Endothelial cell of umbilical vein (primary cell): Measurements from ENCODE around the gene BMP2. TPM values are rescaled to one million over a fixed set of nuclear protein-coding genes. Genes with fewer than 3 reads are reported as not detected.

ENCODE experiments used
- BruUV-seq: library from RNA; stranded (reverse); fragments of 400-500 nt; replicated peaks from 2 replicates; lab custom pipeline; 2021; lab: Mats Ljungman, UMichigan
- CTCF ChIA-PET: fragments of 300-600, 350-600 bp; sonication (Branson Sonifier 250); formaldehyde crosslinking; loops from one replicate; lab custom pipeline; 2021; ENCODE audit warnings: antibody characterized with exemption, inconsistent platforms; lab: Charles Lee
- POLR2A ChIA-PET: fragments of 300-600, 350-600 bp; sonication (Branson Sonifier 250); formaldehyde crosslinking; loops from one replicate; lab custom pipeline; 2021; ENCODE audit warnings: antibody characterized with exemption, inconsistent platforms; lab: Charles Lee
- DNase-seq: peaks from one replicate; pipeline ENCODE4 v3.0.0-alpha.2; 2011; ENCODE audit warnings: low read depth, low spot score
- FAIRE-seq: peaks from 2 replicates; lab custom pipeline; 2011; peaks lifted over from hg19 to GRCh38; lab: Jason Lieb, UNC
- H2AFZ ChIP-seq: 2 replicates; pipeline ENCODE4 v1.6.0; 2012; ENCODE audit warnings: low read depth, low read length, control low read depth, inconsistent platforms
- H3K27ac ChIP-seq: 2 replicates; pipeline ENCODE4 v1.5.1; 2011; ENCODE audit warnings: low read depth, mild to moderate bottlenecking, control low read depth, low read length, moderate library complexity; ENCODE audit not compliant: insufficient read depth
- H3K27me3 ChIP-seq, 2 experiments: 2 replicates each; pipeline versions ENCODE4 v1.6.0 to v1.6.1; 2011; ENCODE audit warnings: low read length in 2 of 2, mixed read lengths in 1 of 2; ENCODE audit not compliant: control insufficient read depth in 2 of 2, insufficient read depth in 2 of 2
- H3K36me3 ChIP-seq, 2 experiments: 2 replicates in 1 of 2; 3 replicates in 1 of 2; pipeline ENCODE4 v1.5.1; 2011; ENCODE audit warnings: low read length in 2 of 2, mild to moderate bottlenecking in 1 of 2, moderate library complexity in 1 of 2; ENCODE audit not compliant: control insufficient read depth in 2 of 2, insufficient read depth in 2 of 2; ENCODE audit errors: extremely low read depth in 1 of 2
- H3K4me1 ChIP-seq: 3 replicates; pipeline ENCODE4 v1.5.1; 2011; ENCODE audit warnings: mild to moderate bottlenecking, low read length; ENCODE audit not compliant: control insufficient read depth, insufficient read depth; ENCODE audit errors: extremely low read depth
- H3K4me2 ChIP-seq: 2 replicates; pipeline ENCODE4 v1.6.1; 2011; ENCODE audit warnings: low read length, control low read depth, mixed read lengths; ENCODE audit not compliant: insufficient read depth
- H3K4me3 ChIP-seq, 3 experiments: fragments of 200-600 bp in 1 of 3; sonication (generic), shearing (Covaris generic) in 1 of 3; replicated peaks in 1 of 3; 2 replicates each; pipeline ENCODE4 v1.5.1; 2011 to 2016; ENCODE audit warnings: control low read depth in 3 of 3, low read length in 3 of 3, mild to moderate bottlenecking in 2 of 3, inconsistent platforms in 1 of 3, low read depth in 1 of 3, moderate library complexity in 1 of 3; ENCODE audit not compliant: insufficient read depth in 1 of 3
- H3K79me2 ChIP-seq: 2 replicates; pipeline ENCODE4 v1.6.0; 2012; ENCODE audit warnings: low read length, inconsistent platforms; ENCODE audit not compliant: control insufficient read depth, insufficient read depth
- H3K9ac ChIP-seq: replicated peaks from 2 replicates; pipeline ENCODE3; 2011; ENCODE audit warnings: low read length, control low read depth; ENCODE audit not compliant: insufficient read depth; ENCODE audit errors: extremely low read depth
- H3K9me1 ChIP-seq: replicated peaks from 3 replicates; pipeline ENCODE4 v1.6.0; 2011; ENCODE audit warnings: mild to moderate bottlenecking, low read length; ENCODE audit not compliant: control insufficient read depth, insufficient read depth; ENCODE audit errors: extremely low read depth
- H3K9me3 ChIP-seq: replicated peaks from 2 replicates; pipeline ENCODE4 v1.5.1; 2012; ENCODE audit warnings: low read length, inconsistent platforms; ENCODE audit not compliant: control insufficient read depth, insufficient read depth
- H4K20me1 ChIP-seq: replicated peaks from 2 replicates; pipeline ENCODE3; 2011; ENCODE audit warnings: mild to moderate bottlenecking, low read length; ENCODE audit not compliant: control insufficient read depth, insufficient read depth; ENCODE audit errors: extremely low read depth
- EZH2 ChIP-seq: IDR thresholded peaks from 2 replicates; pipeline ENCODE4 v1.6.1; 2012; ENCODE audit warnings: borderline replicate concordance, low read depth, mild to moderate bottlenecking, moderate library complexity, low read length, inconsistent platforms; ENCODE audit not compliant: severe bottlenecking
- FOS ChIP-seq: IDR thresholded peaks from 2 replicates; pipeline ENCODE4 v1.6.1; 2011; ENCODE audit warnings: mild to moderate bottlenecking, low read length, moderate library complexity, borderline replicate concordance; ENCODE audit not compliant: insufficient read depth
- GATA2 ChIP-seq: IDR thresholded peaks from 2 replicates; pipeline ENCODE4 v1.7.0; 2011; ENCODE audit warnings: low read depth, mild to moderate bottlenecking, moderate library complexity, mixed read lengths, low read length; ENCODE audit not compliant: insufficient read length, insufficient read depth
- JUN ChIP-seq: IDR thresholded peaks from 2 replicates; pipeline ENCODE4 v1.6.1; 2011; ENCODE audit warnings: borderline replicate concordance, low read depth; ENCODE audit not compliant: insufficient read length, insufficient read depth
- MAX ChIP-seq: IDR thresholded peaks from 2 replicates; pipeline ENCODE4 v1.6.1; 2011; ENCODE audit not compliant: insufficient read depth, insufficient read length
- MYC ChIP-seq: IDR thresholded peaks from one replicate; pipeline ENCODE4 v1.6.1; 2011; ENCODE audit warnings: mild to moderate bottlenecking, low read depth, low read length
- POLR2A ChIP-seq: IDR thresholded peaks from 2 replicates; pipeline ENCODE4 v1.6.1; 2012; ENCODE audit warnings: low read depth, mild to moderate bottlenecking, control low read depth, low read length
- POLR2AphosphoS5 ChIP-seq: IDR thresholded peaks from 2 replicates; pipeline ENCODE4 v1.6.1; 2012; ENCODE audit warnings: low read depth, mild to moderate bottlenecking, control low read depth, low read length, moderate library complexity; ENCODE audit not compliant: insufficient read depth
- dilution Hi-C: fragments of 300-500 bp; cut with MboI; formaldehyde crosslinking; loops from one replicate; pipeline ENCODE4 v1.15.0; 2019; ENCODE audit warnings: low sequenced_read_pairs; ENCODE audit not compliant: extremely low pct_ligation_motif_present
- intact Hi-C: fragments of 100-400 bp; cut with micrococcal nuclease; formaldehyde crosslinking; loops from one replicate; pipeline ENCODE4 v1.10.0; 2022
- polyA plus RNA-seq, 4 experiments: library from polyadenylated mRNA; depleted of rRNA in 3 of 4; stranded (reverse) in 3 of 4; unstranded in 1 of 4; fragments of >200 nt; gene quantifications; 2 replicates each; pipeline versions ENCODE4 v1.2.1 to v1.2.3, GENCODE V29; 2011 to 2012; ENCODE audit warnings: missing spikeins in 1 of 4
- total RNA-seq: library from RNA; stranded (reverse); gene quantifications from 2 replicates; pipeline ENCODE4 v1.2.3, GENCODE V29; 2021
- TF ChIP-seq, protein P1 (sequence below), 2 donors: IDR thresholded peaks; 1 replicate in 1 of 2; 2 replicates in 1 of 2; pipeline ENCODE4 v1.5.1; 2011; ENCODE audit warnings: low read length in 2 of 2, mild to moderate bottlenecking in 2 of 2, moderate library complexity in 2 of 2, control low read depth in 1 of 2, inconsistent platforms in 1 of 2, low read depth in 1 of 2; ENCODE audit not compliant: insufficient read depth in 1 of 2; ENCODE audit errors: extremely low read depth in 1 of 2

BMP2 gene
- total and polyA plus RNA-seq, 2 donors (not counting 3 experiments of a cell fraction or from before 2014, with no cell fraction given): 7.1 to 15.7 TPM

GRCh38 chr20:6765469-6766058 lies 1.9 kb upstream of the BMP2 start:
- dilution Hi-C loops: no loop called here
- H3K27me3 ChIP-seq: no peaks in the 10 kb centered on the region
- FAIRE-seq: peak; percentile 66
- H3K9me3 ChIP-seq: no peaks in the 10 kb centered on the region
- no peak overlapping the region for H3K4me2 ChIP-seq
- H3K9ac ChIP-seq: no peak overlapping the region
- peaks cover 14% of the 10 kb centered on the region for H3K79me2 ChIP-seq
- H3K9me1 ChIP-seq: no peaks in the 10 kb centered on the region
- no peak overlapping the region for H2AFZ ChIP-seq
- no peaks in the 10 kb centered on the region for H3K36me3 ChIP-seq
- ChIA-PET CTCF (interaction anchor here (0.9 to 3.5 kb wide), 15 partner anchors 10 to 1095 kb away, joined by 3 to 45 read pairs (median 6); no protein-coding TSS in a partner anchor), POLR2A (no interaction called here)
- H4K20me1 ChIP-seq: no peaks in the 10 kb centered on the region
- no peak overlapping the region for H3K27ac ChIP-seq
- BruUV-seq: no TSS peak
- H3K4me3 ChIP-seq: no peak overlapping the region
- intact Hi-C loops: loop anchor here (1.0 to 5.0 kb wide), 9 partner anchors 54 to 612 kb away; no protein-coding TSS in a partner anchor
- TF ChIP-seq, protein P1, sequence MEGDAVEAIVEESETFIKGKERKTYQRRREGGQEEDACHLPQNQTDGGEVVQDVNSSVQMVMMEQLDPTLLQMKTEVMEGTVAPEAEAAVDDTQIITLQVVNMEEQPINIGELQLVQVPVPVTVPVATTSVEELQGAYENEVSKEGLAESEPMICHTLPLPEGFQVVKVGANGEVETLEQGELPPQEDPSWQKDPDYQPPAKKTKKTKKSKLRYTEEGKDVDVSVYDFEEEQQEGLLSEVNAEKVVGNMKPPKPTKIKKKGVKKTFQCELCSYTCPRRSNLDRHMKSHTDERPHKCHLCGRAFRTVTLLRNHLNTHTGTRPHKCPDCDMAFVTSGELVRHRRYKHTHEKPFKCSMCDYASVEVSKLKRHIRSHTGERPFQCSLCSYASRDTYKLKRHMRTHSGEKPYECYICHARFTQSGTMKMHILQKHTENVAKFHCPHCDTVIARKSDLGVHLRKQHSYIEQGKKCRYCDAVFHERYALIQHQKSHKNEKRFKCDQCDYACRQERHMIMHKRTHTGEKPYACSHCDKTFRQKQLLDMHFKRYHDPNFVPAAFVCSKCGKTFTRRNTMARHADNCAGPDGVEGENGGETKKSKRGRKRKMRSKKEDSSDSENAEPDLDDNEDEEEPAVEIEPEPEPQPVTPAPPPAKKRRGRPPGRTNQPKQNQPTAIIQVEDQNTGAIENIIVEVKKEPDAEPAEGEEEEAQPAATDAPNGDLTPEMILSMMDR (IDR thresholded peaks at IDR 0.05; ENCODE audit: extremely low read depth in 1 of 2, insufficient read depth in 1 of 2, low read depth in 1 of 2, low read length in 2 of 2): peak; percentile 19 to 48
- no peak for TF ChIP-seq POLR2A
- DNase-seq: peak; percentile 81
- peaks cover 18% of the 10 kb centered on the region for H3K4me1 ChIP-seq

GRCh38 chr20:6766433-6766832 lies 1.1 kb upstream of the BMP2 start:
- H3K4me1 ChIP-seq: peaks cover 21% of the 10 kb centered on the region
- H3K4me3 ChIP-seq: no peak overlapping the region
- no TSS peak for BruUV-seq
- H4K20me1 ChIP-seq: no peaks in the 10 kb centered on the region
- H3K79me2 ChIP-seq: peaks cover 14% of the 10 kb centered on the region
- DNase-seq: no peak
- ChIA-PET POLR2A (no interaction called here), CTCF (interaction anchor here (0.6 to 3.5 kb wide), 20 partner anchors 10 to 1094 kb away, joined by 3 to 45 read pairs (median 5); no protein-coding TSS in a partner anchor)
- no peak for TF ChIP-seq MYC
- TF ChIP-seq EZH2: no peak
- TF ChIP-seq POLR2A: no peak
- TF ChIP-seq, protein P1 (IDR thresholded peaks at IDR 0.05; ENCODE audit: extremely low read depth in 1 of 2, insufficient read depth in 1 of 2, low read depth in 1 of 2, low read length in 2 of 2): no peak
- TF ChIP-seq JUN: no peak
- no peak for TF ChIP-seq MAX
- no peak for TF ChIP-seq POLR2AphosphoS5
- TF ChIP-seq FOS: no peak
- no peak for TF ChIP-seq GATA2
- no peaks in the 10 kb centered on the region for H3K9me1 ChIP-seq
- H3K4me2 ChIP-seq: no peak overlapping the region
- no peaks in the 10 kb centered on the region for H3K27me3 ChIP-seq
- no peaks in the 10 kb centered on the region for H3K9me3 ChIP-seq
- no peak for FAIRE-seq
- H3K9ac ChIP-seq: no peak overlapping the region
- H3K27ac ChIP-seq: no peak overlapping the region
- H2AFZ ChIP-seq: no peak overlapping the region
- dilution Hi-C loops (no loop called here), intact Hi-C loops (loop anchor here (2.0 to 5.0 kb wide), 5 partner anchors 58 to 611 kb away; no protein-coding TSS in a partner anchor)
- no peaks in the 10 kb centered on the region for H3K36me3 ChIP-seq
